CD4-positive, alpha-beta T cell treated with Interleukin-10 for 1 hour (primary cell): ENCODE data around the gene PTGDR2.

Experiments used
- DNase-seq: peaks from one replicate; pipeline ENCODE4 v3.0.0-alpha.2; 2020

PTGDR2 gene

GRCh38 chr11:60857378-60858232, 1.9 kb upstream of the PTGDR2 start:
- DNase-seq: no peak

GRCh38 chr11:60854847-60855725, 664 bp downstream of the PTGDR2 start:
- no peak for DNase-seq

GRCh38 chr11:60854140-60854846, 1.5 kb downstream of the PTGDR2 start:
- DNase-seq: no peak

GRCh38 chr11:60852982-60853950, 2.5 kb downstream of the PTGDR2 start:
- no peak for DNase-seq

GRCh38 chr11:60852117-60852981, 3.4 kb downstream of the PTGDR2 start:
- DNase-seq: no peak

- DNase-seq: no peak
These were observed 4.2 kb downstream of the PTGDR2 start for GRCh38 chr11:60851327-60852104.

- no peak for DNase-seq
These were observed 5.9 kb downstream of the PTGDR2 start for GRCh38 chr11:60849641-60850520.

- DNase-seq: no peak
These were observed 7.0 kb downstream of the PTGDR2 start for GRCh38 chr11:60848714-60849151.

GRCh38 chr11:60847896-60848295, 7.9 kb downstream of the PTGDR2 start:
- no peak for DNase-seq

- no peak for DNase-seq
These were observed 8.5 kb downstream of the PTGDR2 start for GRCh38 chr11:60847281-60847680.

- no peak for DNase-seq
These were observed 10.4 kb downstream of the PTGDR2 start for GRCh38 chr11:60845338-60845737.

GRCh38 chr11:60844870-60845221, 10.9 kb downstream of the PTGDR2 start:
- DNase-seq: no peak

GRCh38 chr11:60844045-60844869, 11.5 kb downstream of the PTGDR2 start:
- DNase-seq: no peak

GRCh38 chr11:60842668-60843600, 12.8 kb downstream of the PTGDR2 start:
- no peak for DNase-seq

- DNase-seq: peak; percentile 98
These were observed 13.7 kb downstream of the PTGDR2 start, which contains the start of gene CCDC86 for GRCh38 chr11:60841797-60842667. CCDC86 (plus strand) TSS chr11:60842113; CDS start chr11:60842125, 12 bp downstream.
